Measurements from ENCODE around the gene BIN1.
A peak's percentile ranks its signal among the peaks of the same experiment; 100 is the strongest.

The BIN1 gene

DNA sequence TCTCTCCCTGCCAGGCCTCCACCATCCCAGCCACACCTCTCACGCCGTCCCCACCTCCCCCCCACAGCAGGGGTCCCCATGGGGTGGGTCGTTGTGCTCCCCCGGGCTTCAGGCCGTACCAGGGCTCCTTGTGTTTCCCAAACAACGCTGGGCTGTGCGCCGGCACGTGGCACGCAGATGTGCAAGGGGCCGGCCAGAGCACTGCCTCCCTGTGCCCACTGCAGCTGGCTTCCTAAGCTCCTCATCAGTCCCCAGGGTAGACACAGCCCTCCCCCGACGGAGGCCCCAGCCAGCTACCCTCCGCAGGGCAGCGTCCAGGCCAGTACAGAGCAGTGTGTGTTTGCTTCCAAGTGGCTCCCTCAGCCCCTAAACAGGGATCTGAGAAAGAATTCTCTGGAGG is 34.0 kb downstream of the BIN1 start:
- no peak for DNase-seq
- TF ChIP-seq CTCF (IDR thresholded peaks at IDR 0.05; ENCODE audit: low read depth, low read length, missing control alignments) = no peak
- Histone ChIP-seq H3K36me3 (replicated peaks) (peaks cover 2% of the 10 kb centered on the region), H3K27ac (no peak overlapping the region), H3K4me3 (ENCODE audit: low read depth, low read length) (no peak overlapping the region), H3K27me3 (replicated peaks) (no peaks in the 10 kb centered on the region)
- in situ Hi-C loops (cut with HindIII; ENCODE audit: low pct_ligation_motif_present, low sequenced_read_pairs) = no loop called here

DNA sequence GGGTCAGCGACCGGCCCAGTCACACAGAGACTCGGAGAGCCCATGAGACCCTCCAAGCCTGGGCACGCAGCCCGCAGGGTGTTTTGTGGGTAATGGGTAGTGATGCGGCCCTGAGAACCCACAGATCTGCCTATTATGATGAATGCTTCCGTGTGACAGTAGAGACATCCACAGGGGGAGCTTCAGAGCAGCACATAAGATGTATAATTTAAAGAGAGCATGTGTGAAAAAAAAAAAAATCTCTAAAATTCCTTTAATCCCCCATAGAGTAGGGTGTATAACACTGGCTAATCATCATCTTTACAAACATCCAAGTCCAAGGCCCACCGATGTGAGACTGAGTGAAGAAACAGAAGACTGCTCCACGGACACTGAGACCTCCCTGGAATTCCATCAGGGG is 34.6 kb downstream of the BIN1 start:
- H3K27ac ChIP-seq = no peak overlapping the region
- no peak for DNase-seq
- no peak overlapping the region for H3K4me3 ChIP-seq (ENCODE audit: low read depth, low read length)
- H3K27me3 ChIP-seq (replicated peaks) = no peaks in the 10 kb centered on the region
- peak; percentile 38 for TF ChIP-seq CTCF (IDR thresholded peaks at IDR 0.05; ENCODE audit: low read depth, low read length, missing control alignments)
- in situ Hi-C loops (cut with HindIII; ENCODE audit: low pct_ligation_motif_present, low sequenced_read_pairs) = no loop called here
- peaks cover 2% of the 10 kb centered on the region for H3K36me3 ChIP-seq (replicated peaks)

DNA sequence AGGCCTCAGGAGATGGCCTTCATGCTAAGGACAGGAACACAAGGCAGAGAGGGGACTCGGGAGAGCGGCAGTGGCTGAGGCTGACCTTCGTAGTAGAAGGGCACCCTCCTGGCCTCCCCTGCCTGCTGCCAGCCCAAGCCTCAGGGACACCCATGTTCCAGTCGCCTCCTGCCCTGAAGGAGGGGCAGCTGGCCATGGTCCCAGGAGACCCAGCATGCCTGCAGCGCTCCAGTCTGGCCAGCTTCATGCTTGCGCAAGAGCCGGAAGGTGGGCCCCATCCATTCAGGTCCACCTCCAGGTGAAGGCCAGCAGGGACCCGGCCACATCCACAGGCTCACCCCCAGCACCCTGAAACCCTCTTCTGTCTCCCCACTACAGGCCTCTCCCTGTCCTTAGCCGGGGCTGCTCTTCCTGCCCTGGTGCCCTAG is 35.0 kb downstream of the BIN1 start:
- in situ Hi-C loops (cut with HindIII; ENCODE audit: low pct_ligation_motif_present, low sequenced_read_pairs) = no loop called here
- H3K4me3 ChIP-seq (ENCODE audit: low read depth, low read length) = no peak overlapping the region
- no peak for TF ChIP-seq CTCF (IDR thresholded peaks at IDR 0.05; ENCODE audit: low read depth, low read length, missing control alignments)
- H3K27ac ChIP-seq = no peak overlapping the region
- H3K27me3 ChIP-seq (replicated peaks) = no peaks in the 10 kb centered on the region
- H3K36me3 ChIP-seq (replicated peaks) = peaks cover 2% of the 10 kb centered on the region
- no peak for DNase-seq

- no peak for DNase-seq
- no peaks in the 10 kb centered on the region for H3K27me3 ChIP-seq (replicated peaks)
- no peak overlapping the region for H3K4me3 ChIP-seq (ENCODE audit: low read depth, low read length)
- no peak for TF ChIP-seq CTCF (IDR thresholded peaks at IDR 0.05; ENCODE audit: low read depth, low read length, missing control alignments)
- in situ Hi-C loops (cut with HindIII; ENCODE audit: low pct_ligation_motif_present, low sequenced_read_pairs) = no loop called here
- H3K27ac ChIP-seq = no peak overlapping the region
- H3K36me3 ChIP-seq (replicated peaks) = no peaks in the 10 kb centered on the region
Measured at GRCh38 chr2:127070221-127070620, 36.7 kb downstream of the BIN1 start.

DNA sequence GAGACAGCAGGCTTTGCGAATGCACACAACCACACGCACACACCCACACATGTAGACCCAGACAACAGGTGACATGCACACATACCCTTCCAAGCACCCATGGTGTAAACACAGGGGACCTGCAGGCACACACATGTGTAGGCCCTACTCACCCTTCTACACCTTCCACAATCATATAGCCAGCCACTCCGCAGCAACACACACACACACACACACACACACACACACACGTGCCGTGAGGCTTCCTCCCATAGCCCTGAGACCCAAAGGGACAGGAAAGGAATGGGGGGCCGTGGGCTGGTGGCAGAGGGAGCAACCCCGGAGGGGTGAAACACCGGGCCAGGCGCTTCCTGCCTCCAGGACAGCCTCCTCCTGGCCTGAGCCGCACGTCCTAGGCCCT is 37.4 kb downstream of the BIN1 start:
- TF ChIP-seq CTCF (IDR thresholded peaks at IDR 0.05; ENCODE audit: low read depth, low read length, missing control alignments) = no peak
- no peak overlapping the region for H3K27ac ChIP-seq
- no peak overlapping the region for H3K4me3 ChIP-seq (ENCODE audit: low read depth, low read length)
- in situ Hi-C loops (cut with HindIII; ENCODE audit: low pct_ligation_motif_present, low sequenced_read_pairs) = no loop called here
- no peak for DNase-seq
- no peaks in the 10 kb centered on the region for H3K27me3 ChIP-seq (replicated peaks)
- H3K36me3 ChIP-seq (replicated peaks) = no peaks in the 10 kb centered on the region

DNA sequence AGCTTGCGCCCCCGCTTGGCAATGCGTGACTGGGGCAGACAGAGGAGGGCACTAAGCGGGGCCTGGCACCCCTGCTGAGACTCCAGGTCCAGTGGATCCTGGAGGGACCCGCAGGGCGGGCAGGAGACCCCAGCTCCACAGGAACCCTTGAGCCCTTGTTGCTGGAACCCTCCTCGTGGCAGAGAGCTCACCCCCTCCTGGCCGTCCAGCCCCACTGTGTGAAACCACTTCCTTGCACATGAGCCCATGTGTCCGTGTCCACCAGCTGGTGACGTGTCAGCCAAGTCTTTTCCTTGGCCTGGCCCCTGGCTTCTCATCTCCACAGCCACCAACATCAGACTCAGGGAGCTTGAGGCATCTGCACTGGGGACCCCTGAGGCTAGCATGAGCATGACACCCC is 38.0 kb downstream of the BIN1 start:
- in situ Hi-C loops (cut with HindIII; ENCODE audit: low pct_ligation_motif_present, low sequenced_read_pairs) = no loop called here
- H3K27me3 ChIP-seq (replicated peaks) = no peaks in the 10 kb centered on the region
- H3K36me3 ChIP-seq (replicated peaks) = no peaks in the 10 kb centered on the region
- DNase-seq = no peak
- H3K4me3 ChIP-seq (ENCODE audit: low read depth, low read length) = no peak overlapping the region
- TF ChIP-seq CTCF (IDR thresholded peaks at IDR 0.05; ENCODE audit: low read depth, low read length, missing control alignments) = no peak
- no peak overlapping the region for H3K27ac ChIP-seq

All from brain microvascular endothelial cell (primary cell).